H1 (cell line): ENCODE results near the gene ANGEL2. TPM values are rescaled to one million over a fixed set of nuclear protein-coding genes. Genes with fewer than 3 reads are reported as not detected.

ENCODE experiments used
- CTCF ChIA-PET: fragments of 300-600 bp; sonication (Branson Sonifier 250); formaldehyde crosslinking; loops from one replicate; lab custom pipeline; 2021; ENCODE audit not compliant: partially characterized antibody; lab: Charles Lee
- POLR2A ChIA-PET: fragments of 300-600 bp; sonication (Branson Sonifier 250); formaldehyde crosslinking; loops from one replicate; lab custom pipeline; 2021; ENCODE audit warnings: inconsistent platforms; ENCODE audit not compliant: partially characterized antibody; lab: Charles Lee
- DNase-seq, 2 experiments: peaks; one replicate each; pipeline versions ENCODE4 v3.0.0 to v3.0.0-alpha.2; 2010 to 2022; ENCODE audit warnings: low spot score in 2 of 2, low read depth in 1 of 2, mixed read lengths in 1 of 2
- FAIRE-seq: peaks from 2 replicates; lab custom pipeline; 2011; peaks lifted over from hg19 to GRCh38; lab: Jason Lieb, UNC
- H2AFZ ChIP-seq: 2 replicates; pipeline ENCODE4 v1.8.1; 2012; ENCODE audit warnings: low read length, inconsistent platforms
- H2AK5ac ChIP-seq: 2 replicates; pipeline ENCODE4 v1.6.1; 2013; ENCODE audit warnings: low read depth, low read length
- H2BK120ac ChIP-seq: replicated peaks from 2 replicates; pipeline ENCODE3; 2013; ENCODE audit warnings: low read depth, low read length, inconsistent platforms
- H2BK12ac ChIP-seq: 2 replicates; pipeline ENCODE4 v1.6.1; 2013; ENCODE audit warnings: low read depth, low read length
- H2BK15ac ChIP-seq: 2 replicates; pipeline ENCODE4 v1.6.1; 2013; ENCODE audit warnings: low read length
- H2BK20ac ChIP-seq: 2 replicates; pipeline ENCODE4 v1.6.1; 2013; ENCODE audit warnings: low read length
- H2BK5ac ChIP-seq: 2 replicates; pipeline ENCODE4 v1.6.1; 2013; ENCODE audit warnings: low read depth, low read length
- H3K14ac ChIP-seq: 2 replicates; pipeline ENCODE4 v1.6.1; 2013; ENCODE audit warnings: inconsistent platforms; ENCODE audit not compliant: insufficient read length
- H3K18ac ChIP-seq: 2 replicates; pipeline ENCODE4 v1.6.1; 2013; ENCODE audit warnings: low read length; ENCODE audit errors: extremely low read depth
- H3K23ac ChIP-seq: 2 replicates; pipeline ENCODE4 v1.6.1; 2013; ENCODE audit warnings: inconsistent platforms; ENCODE audit not compliant: insufficient read length
- H3K23me2 ChIP-seq: 2 replicates; pipeline ENCODE4 v1.6.1; 2013; ENCODE audit warnings: low read depth, low read length
- H3K27ac ChIP-seq: 2 replicates; pipeline ENCODE4 v1.6.1; 2011; ENCODE audit warnings: low read depth, low read length, inconsistent platforms
- H3K27me3 ChIP-seq, 4 experiments: replicated peaks in 1 of 4; 1 replicate in 1 of 4; 2 replicates in 3 of 4; pipeline versions ENCODE4 v1.6.1 to v1.8.1; 2011 to 2013; ENCODE audit warnings: low read length in 3 of 4, mild to moderate bottlenecking in 3 of 4, inconsistent platforms in 2 of 4, mixed read lengths in 2 of 4, moderate library complexity in 1 of 4; ENCODE audit not compliant: control insufficient read depth in 3 of 4, insufficient read depth in 3 of 4; ENCODE audit errors: extremely low read depth in 1 of 4
- H3K36me3 ChIP-seq, 4 experiments: 2 replicates each; pipeline versions ENCODE4 v1.6.1 to v1.8.1; 2011 to 2013; ENCODE audit warnings: mild to moderate bottlenecking in 4 of 4, low read length in 3 of 4, moderate library complexity in 2 of 4, control low read depth in 1 of 4, inconsistent platforms in 1 of 4; ENCODE audit not compliant: insufficient read depth in 4 of 4, control insufficient read depth in 2 of 4
- H3K4ac ChIP-seq: replicated peaks from 2 replicates; pipeline ENCODE3; 2013; ENCODE audit warnings: low read length, low read depth, mixed read lengths, inconsistent platforms; ENCODE audit not compliant: insufficient read length
- H3K4me1 ChIP-seq, 4 experiments: replicated peaks in 1 of 4; 1 replicate in 1 of 4; 2 replicates in 3 of 4; pipeline versions ENCODE4 v1.6.1 to v1.8.1; 2011 to 2013; ENCODE audit warnings: low read length in 3 of 4, inconsistent platforms in 2 of 4, mixed read lengths in 1 of 4; ENCODE audit not compliant: insufficient read depth in 4 of 4, control insufficient read depth in 3 of 4
- H3K4me2 ChIP-seq, 2 experiments: 2 replicates each; pipeline versions ENCODE4 v1.6.1 to v1.8.1; 2011 to 2013; ENCODE audit warnings: low read depth in 2 of 2, low read length in 2 of 2, control low read depth in 1 of 2, inconsistent platforms in 1 of 2, mild to moderate bottlenecking in 1 of 2; ENCODE audit not compliant: insufficient read depth in 1 of 2
- H3K4me3 ChIP-seq, 4 experiments: fragments of 200-600, 300-600 bp in 1 of 4; sonication (generic), shearing (Covaris generic), sonication (Bioruptor Twin) in 1 of 4; 2 replicates each; pipeline versions ENCODE4 v1.5.1 to v1.8.1; 2011 to 2016; ENCODE audit warnings: low read length in 4 of 4, low read depth in 3 of 4, control low read depth in 2 of 4, inconsistent platforms in 2 of 4, mild to moderate bottlenecking in 2 of 4, mixed read lengths in 1 of 4, moderate library complexity in 1 of 4; ENCODE audit not compliant: insufficient read depth in 2 of 4; ENCODE audit errors: extremely low read depth in 1 of 4
- H3K56ac ChIP-seq: replicated peaks from 2 replicates; pipeline ENCODE3; 2013; ENCODE audit warnings: low read depth, mild to moderate bottlenecking, mixed read lengths, low read length, inconsistent platforms; ENCODE audit not compliant: insufficient read length
- H3K79me1 ChIP-seq: 2 replicates; pipeline ENCODE4 v1.6.1; 2013; ENCODE audit warnings: low read depth, low read length, control low read depth
- H3K79me2 ChIP-seq, 2 experiments: 2 replicates each; pipeline versions ENCODE4 v1.6.1 to v1.8.1; 2012 to 2013; ENCODE audit warnings: low read length in 2 of 2, mild to moderate bottlenecking in 2 of 2, inconsistent platforms in 1 of 2; ENCODE audit not compliant: insufficient read depth in 2 of 2, control insufficient read depth in 1 of 2
- H3K9ac ChIP-seq, 4 experiments: replicated peaks in 1 of 4; 1 replicate in 1 of 4; 2 replicates in 3 of 4; pipeline versions ENCODE4 v1.6.1 to v1.8.1; 2011 to 2013; ENCODE audit warnings: low read depth in 3 of 4, low read length in 3 of 4, control low read depth in 2 of 4, mild to moderate bottlenecking in 2 of 4, moderate library complexity in 2 of 4, inconsistent platforms in 1 of 4; ENCODE audit errors: extremely low read depth in 1 of 4
- H3K9me3 ChIP-seq, 2 experiments: 2 replicates each; pipeline versions ENCODE4 v1.6.1 to v1.8.1; 2012 to 2013; ENCODE audit warnings: mild to moderate bottlenecking in 2 of 2, moderate library complexity in 2 of 2, control low read depth in 1 of 2, inconsistent platforms in 1 of 2, low read depth in 1 of 2, low read length in 1 of 2, mixed read lengths in 1 of 2; ENCODE audit not compliant: insufficient read depth in 2 of 2
- H4K20me1 ChIP-seq, 2 experiments: replicated peaks in 1 of 2; 2 replicates each; pipeline versions ENCODE3 to v1.8.1; 2011 to 2013; ENCODE audit warnings: inconsistent platforms in 2 of 2, low read length in 2 of 2, mild to moderate bottlenecking in 1 of 2; ENCODE audit not compliant: insufficient read depth in 2 of 2, control insufficient read depth in 1 of 2
- H4K5ac ChIP-seq: 2 replicates; pipeline ENCODE4 v1.6.1; 2013; ENCODE audit warnings: low read length, low read depth, mixed read lengths, inconsistent platforms; ENCODE audit not compliant: insufficient read length
- H4K8ac ChIP-seq: 2 replicates; pipeline ENCODE4 v1.8.0; 2013; ENCODE audit warnings: mild to moderate bottlenecking, moderate library complexity, low read length, inconsistent platforms; ENCODE audit not compliant: insufficient read depth; ENCODE audit errors: extremely low read depth
- H4K91ac ChIP-seq: replicated peaks from 2 replicates; pipeline ENCODE3; 2013; ENCODE audit warnings: low read length, mixed read lengths, inconsistent platforms; ENCODE audit not compliant: insufficient read length
- WGBS, 2 experiments: shearing (Covaris generic) in 1 of 2; methylation state at CpG; one replicate each; pipeline versions ENCODE4 v1.1.6 to v1.1.7; 2013 to 2015; ENCODE audit warnings: low lambda C conversion rate in 2 of 2, mixed read lengths in 2 of 2, inconsistent platforms in 1 of 2, low coverage in 1 of 2, missing lambda C conversion rate in 1 of 2; ENCODE audit not compliant: insufficient replicate concordance in 2 of 2, insufficient coverage in 1 of 2, insufficient read length in 1 of 2; ENCODE audit errors: extremely low coverage in 1 of 2, missing lambda C conversion rate in 1 of 2; 5-methylcytosine and 5-hydroxymethylcytosine counted together
- polyA plus RNA-seq, 7 experiments: library from polyadenylated mRNA; depleted of rRNA in 3 of 7; stranded (reverse) in 5 of 7; unstranded in 2 of 7; fragments of >200 nt in 5 of 7; fragments of 200-250 nt in 2 of 7; gene quantifications; 1 replicate in 5 of 7; 2 replicates in 1 of 7; 4 replicates in 1 of 7; pipeline versions ENCODE4 v1.2.1 to v1.2.3, GENCODE V29; 2011 to 2013; ENCODE audit warnings: missing spikeins in 2 of 7, mixed read lengths in 2 of 7
- total RNA-seq: library from RNA; stranded (reverse); fragmentation: NEBNext Ultra II Directional; extraction: Animal tissue kit (Norgen Biotek cat#: 25700); gene quantifications from 2 replicates; pipeline ENCODE4 v1.2.1, GENCODE V29; 2021
- TF ChIP-seq, protein P1 (sequence below): IDR thresholded peaks from 2 replicates; pipeline ENCODE4 v1.6.1; 2011; ENCODE audit warnings: low read length, improper control_type of control experiment

Gene ANGEL2
- total and polyA plus RNA-seq, 2 of the 8 experiments (the other 6 are each of a cell fraction or from before 2014, with no cell fraction given), result 18.1 to 39.9 TPM

DNA sequence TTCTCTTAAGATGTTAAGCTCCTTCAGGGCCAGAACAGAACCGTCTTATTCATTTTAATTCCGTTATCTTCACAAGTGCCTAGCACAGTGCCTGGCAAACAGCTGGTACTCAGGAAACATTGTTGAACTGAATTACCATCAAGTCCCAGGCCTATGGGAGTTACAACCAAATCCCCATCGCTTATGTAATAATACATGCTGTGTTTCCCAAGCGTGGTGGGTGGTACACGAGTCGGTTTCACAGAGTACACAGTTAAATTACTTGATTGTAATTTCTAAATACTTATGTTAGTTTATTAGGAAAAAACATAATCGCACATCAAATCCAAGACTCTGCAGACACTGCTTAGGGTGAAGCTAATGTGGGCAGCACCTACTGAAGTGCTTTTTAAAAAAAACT is 1.0 kb downstream of the ANGEL2 start:
- Histone ChIP-seq H3K14ac (no peak overlapping the region), H3K9me3 (no peaks in the 10 kb centered on the region), H3K4me1 (no peaks in the 10 kb centered on the region; a peak in 1 of 7 replicates), H2BK15ac (no peak overlapping the region), H3K36me3 (peaks cover 0 to 19% (median 8%) of the 10 kb centered on the region in 4 experiments; a peak in 4 of 8 replicates), H3K4me3 (peak overlapping the region; percentile 79 to 97 (median 83)), H4K8ac (no peak overlapping the region), H2BK5ac (peak overlapping the region; percentile 98; the same call in 1 of the 2 replicates), H3K4me2 (peak overlapping the region; percentile 67 to 91), H3K27ac (peak overlapping the region; percentile 79; the same call in 1 of the 2 replicates), H4K20me1 (peaks cover 0 to 2% of the 10 kb centered on the region in 2 experiments), H3K23me2 (peaks cover 3% of the 10 kb centered on the region; the same call in 1 of the 2 replicates), H3K23ac (no peak overlapping the region), H4K5ac (peak overlapping the region; percentile 96), H2BK20ac (no peak overlapping the region), H2AK5ac (no peak overlapping the region), H3K79me1 (no peaks in the 10 kb centered on the region), H3K4ac (no peak overlapping the region), H3K79me2 (peaks cover 0 to 33% of the 10 kb centered on the region in 2 experiments; a peak in 2 of 4 replicates), H3K18ac (0 out of 2 replicates have a peak overlapping the region, but pooled peaks have one; percentile 93), H4K91ac (no peak overlapping the region), H2BK12ac (no peak overlapping the region), H2BK120ac (no peak overlapping the region), H3K9ac (peak overlapping the region in 1 of 4 experiments; percentile 70; a peak in 4 of 7 replicates), H2AFZ (no peak overlapping the region), H3K56ac (no peak overlapping the region), H3K27me3 (no peaks in the 10 kb centered on the region)
- WGBS, 2 experiments, result 30% methylated on average over 7 of the region's 7 CpGs; no CpG with 5 or more reads in 1 of the 2 experiments
- no peak for DNase-seq
- CTCF ChIA-PET, result interaction anchor here (0.7 to 1.2 kb wide), 2 partner anchors 47 to 559 kb away, joined by 3 to 5 read pairs; no protein-coding TSS in a partner anchor
- no peak for FAIRE-seq
- TF ChIP-seq, protein P1, sequence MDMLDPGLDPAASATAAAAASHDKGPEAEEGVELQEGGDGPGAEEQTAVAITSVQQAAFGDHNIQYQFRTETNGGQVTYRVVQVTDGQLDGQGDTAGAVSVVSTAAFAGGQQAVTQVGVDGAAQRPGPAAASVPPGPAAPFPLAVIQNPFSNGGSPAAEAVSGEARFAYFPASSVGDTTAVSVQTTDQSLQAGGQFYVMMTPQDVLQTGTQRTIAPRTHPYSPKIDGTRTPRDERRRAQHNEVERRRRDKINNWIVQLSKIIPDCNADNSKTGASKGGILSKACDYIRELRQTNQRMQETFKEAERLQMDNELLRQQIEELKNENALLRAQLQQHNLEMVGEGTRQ, result no peak
- POLR2A ChIA-PET, result interaction anchor here (1.0 to 1.1 kb wide), 4 partner anchors 20 to 99 kb away, joined by 3 to 4 read pairs (median 3); no protein-coding TSS in a partner anchor
